B cell (primary cell): ENCODE measurements around the gene XIRP2. TPM values are rescaled to one million over a fixed set of nuclear protein-coding genes. Genes with fewer than 3 reads are reported as not detected.

Source experiments
- ATAC-seq: fragments of 200-7000 bp; cut with Tn5 transposase; one replicate; pipeline ENCODE4 v1.10.0; 2021; ENCODE audit warnings: low read depth, mild to moderate bottlenecking, moderate number of reproducible peaks, moderate library complexity
- CTCF ChIA-PET: fragments of 350-600 bp; sonication (Branson Sonifier 250); formaldehyde crosslinking; loops from one replicate; lab custom pipeline; 2021; ENCODE audit warnings: antibody characterized with exemption, inconsistent platforms; lab: Charles Lee
- POLR2A ChIA-PET: fragments of 350-600 bp; sonication (Branson Sonifier 250); formaldehyde crosslinking; loops from one replicate; lab custom pipeline; 2021; ENCODE audit warnings: antibody characterized with exemption; lab: Charles Lee
- DNase-seq: peaks from one replicate; pipeline ENCODE4 v3.0.0; 2013
- H2AFZ ChIP-seq: 2 replicates; pipeline ENCODE4 v1.6.1; 2012; ENCODE audit warnings: mild to moderate bottlenecking, low read depth, low read length; ENCODE audit not compliant: insufficient read depth, poor library complexity, severe bottlenecking
- H3K27ac ChIP-seq, 2 donors: 1 replicate in 1 of 2; 2 replicates in 1 of 2; pipeline ENCODE4 v1.5.1; 2012 to 2013; ENCODE audit warnings: low read length in 2 of 2, mild to moderate bottlenecking in 2 of 2, moderate library complexity in 1 of 2
- H3K27me3 ChIP-seq, 4 experiments: fragments of 200-600 bp in 1 of 4; sonication (generic) in 1 of 4; replicated peaks in 1 of 4; 1 replicate in 2 of 4; 2 replicates in 2 of 4; pipeline versions ENCODE4 v1.6.1 to v1.7.0; 2013 to 2016; ENCODE audit warnings: low read length in 3 of 4, mild to moderate bottlenecking in 2 of 4, mixed read lengths in 1 of 4, moderate library complexity in 1 of 4; ENCODE audit not compliant: insufficient read depth in 4 of 4, control insufficient read depth in 3 of 4; ENCODE audit errors: control extremely low read depth in 1 of 4
- H3K36me3 ChIP-seq, 2 experiments: replicated peaks in 1 of 2; 1 replicate in 1 of 2; 2 replicates in 1 of 2; pipeline versions ENCODE4 v1.6.1 to v1.7.1; 2013; ENCODE audit warnings: low read length in 1 of 2; ENCODE audit not compliant: insufficient read depth in 2 of 2, control insufficient read depth in 1 of 2; ENCODE audit errors: control extremely low read depth in 1 of 2, extremely low read depth in 1 of 2
- H3K4me1 ChIP-seq, 2 donors: fragments of 200-600 bp in 1 of 2; sonication (generic) in 1 of 2; 1 replicate in 1 of 2; 2 replicates in 1 of 2; pipeline versions ENCODE4 v1.5.1 to v1.6.1; 2013 to 2017; ENCODE audit warnings: low read length in 2 of 2; ENCODE audit not compliant: control insufficient read depth in 2 of 2, insufficient read depth in 2 of 2
- H3K4me2 ChIP-seq: replicated peaks from 2 replicates; pipeline ENCODE3; 2012; ENCODE audit warnings: mild to moderate bottlenecking, low read depth, low read length; ENCODE audit not compliant: poor library complexity, severe bottlenecking
- H3K4me3 ChIP-seq, 5 experiments: fragments of 200-600 bp in 1 of 5; sonication (generic) in 1 of 5; 1 replicate in 3 of 5; 2 replicates in 2 of 5; pipeline versions ENCODE4 v1.5.1 to v1.7.0; 2011 to 2016; ENCODE audit warnings: low read length in 4 of 5, mild to moderate bottlenecking in 4 of 5, low read depth in 2 of 5, control low read depth in 1 of 5, moderate library complexity in 1 of 5; ENCODE audit not compliant: insufficient read depth in 1 of 5; ENCODE audit errors: control extremely low read depth in 1 of 5, extremely low read depth in 1 of 5
- H3K79me2 ChIP-seq: fragments of 200-600 bp; sonication (generic); one replicate; pipeline ENCODE4 v1.6.0; 2016; ENCODE audit warnings: low read length; ENCODE audit not compliant: control insufficient read depth, insufficient read depth
- H3K9ac ChIP-seq: fragments of 200-600 bp; sonication (generic); 2 replicates; pipeline ENCODE4 v1.6.1; 2017; ENCODE audit warnings: mild to moderate bottlenecking, low read length, moderate library complexity
- H3K9me3 ChIP-seq, 3 donors: one replicate each; pipeline versions ENCODE4 v1.6.1 to v1.7.1; 2013; ENCODE audit warnings: low read length in 2 of 3; ENCODE audit not compliant: control insufficient read depth in 2 of 3, insufficient read depth in 1 of 3; ENCODE audit errors: control extremely low read depth in 1 of 3
- H4K20me1 ChIP-seq: 2 replicates; pipeline ENCODE4 v1.6.0; 2012; ENCODE audit warnings: mild to moderate bottlenecking, low read length; ENCODE audit not compliant: insufficient read depth, control insufficient read depth, poor library complexity, severe bottlenecking
- H3K27ac Mint-ChIP-seq: one replicate; pipeline ENCODE4 v1.8.0; 2021; ENCODE audit warnings: mixed read lengths
- H3K27me3 Mint-ChIP-seq: one replicate; pipeline ENCODE4 v1.8.0; 2021; ENCODE audit warnings: mixed read lengths
- H3K4me1 Mint-ChIP-seq: one replicate; pipeline ENCODE4 v1.8.0; 2021; ENCODE audit warnings: mixed read lengths
- H3K4me3 Mint-ChIP-seq: one replicate; pipeline ENCODE4 v1.8.0; 2021; ENCODE audit warnings: mixed read lengths
- H3K9me3 Mint-ChIP-seq: one replicate; pipeline ENCODE4 v1.8.0; 2022; ENCODE audit warnings: mixed read lengths; ENCODE audit not compliant: insufficient read depth
- EZH2 ChIP-seq: IDR thresholded peaks from 2 replicates; pipeline ENCODE4 v1.6.1; 2012; ENCODE audit warnings: borderline replicate concordance, low read depth, mild to moderate bottlenecking, moderate library complexity, low read length; ENCODE audit not compliant: insufficient read depth, poor library complexity, severe bottlenecking
- WGBS: methylation state at CpG from one replicate; pipeline ENCODE4 v1.1.5; 2013; ENCODE audit warnings: missing lambda C conversion rate; ENCODE audit not compliant: insufficient coverage; 5-methylcytosine and 5-hydroxymethylcytosine counted together
- intact Hi-C: fragments of 100-400 bp; cut with micrococcal nuclease; formaldehyde crosslinking; loops from one replicate; pipeline ENCODE4 v1.10.0; 2022
- polyA plus RNA-seq: library from polyadenylated mRNA; depleted of rRNA; stranded (reverse); fragments of >200 nt; gene quantifications from 2 replicates; pipeline ENCODE4 v1.2.3, GENCODE V29; 2012
- total RNA-seq, 2 donors: library from RNA; stranded (reverse); fragments of 120-200 nt in 1 of 2; gene quantifications; 1 replicate in 1 of 2; 2 replicates in 1 of 2; pipeline versions ENCODE4 v1.2.3 to v1.2.4, GENCODE V29; 2013 to 2022
- TF ChIP-seq, protein P1 (sequence below): fragments of 200-600 bp; IDR thresholded peaks from one replicate; pipeline ENCODE4 v1.8.0; 2022; ENCODE audit warnings: antibody characterized with exemption, mild to moderate bottlenecking

Gene XIRP2
- total and polyA plus RNA-seq, 2 donors (not counting 1 experiment from before 2014, with no cell fraction given) = not detected

DNA sequence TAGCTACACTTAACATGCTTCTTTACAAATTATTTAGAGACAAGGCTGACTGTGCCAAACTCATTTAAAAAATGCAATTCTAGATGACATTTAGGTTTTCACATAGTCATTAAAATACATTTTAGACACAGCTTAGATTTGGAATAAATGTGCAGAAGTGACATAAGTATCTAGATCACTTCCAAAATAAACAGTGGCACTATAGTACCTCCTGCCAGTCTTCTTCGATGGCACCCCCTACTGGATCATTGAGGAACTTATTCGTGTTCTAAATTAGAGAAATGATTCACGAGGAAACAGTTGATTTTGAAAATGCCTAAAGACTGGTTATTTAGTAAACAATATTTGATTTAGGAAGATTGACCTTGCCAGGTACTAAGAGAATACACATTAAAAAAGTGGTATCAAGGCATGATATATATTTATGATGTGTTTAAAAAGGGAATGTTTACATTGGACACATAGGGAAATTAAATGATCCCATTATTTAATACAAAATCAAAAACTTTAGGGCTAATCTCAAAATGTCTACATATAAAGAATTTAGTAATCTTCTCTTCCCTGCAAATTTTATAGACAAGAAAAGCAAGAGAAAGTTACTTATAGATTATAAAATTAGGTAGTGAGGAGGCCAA is 323.9 kb downstream of the XIRP2 start:
- Histone ChIP-seq H3K4me2 (no peak overlapping the region), H3K4me1 (no peaks in the 10 kb centered on the region), H3K27ac (no peak overlapping the region), H3K27me3 (no peaks in the 10 kb centered on the region), H3K36me3 (no peaks in the 10 kb centered on the region), H4K20me1 (no peaks in the 10 kb centered on the region), H3K9ac (no peak overlapping the region), H3K4me3 (no peak overlapping the region), H3K9me3 (no peaks in the 10 kb centered on the region), H2AFZ (no peak overlapping the region), H3K79me2 (no peaks in the 10 kb centered on the region)
- DNase-seq (peak; percentile 11), ATAC-seq (no peak)
- intact Hi-C loops = no loop called here
- H3K27ac Mint-ChIP-seq = no peak overlapping the region
- H3K9me3 Mint-ChIP-seq = no peaks in the 10 kb centered on the region
- POLR2A ChIA-PET = no interaction called here
- no peaks in the 10 kb centered on the region for H3K27me3 Mint-ChIP-seq
- TF ChIP-seq EZH2 = no peak
- TF ChIP-seq, protein P1, sequence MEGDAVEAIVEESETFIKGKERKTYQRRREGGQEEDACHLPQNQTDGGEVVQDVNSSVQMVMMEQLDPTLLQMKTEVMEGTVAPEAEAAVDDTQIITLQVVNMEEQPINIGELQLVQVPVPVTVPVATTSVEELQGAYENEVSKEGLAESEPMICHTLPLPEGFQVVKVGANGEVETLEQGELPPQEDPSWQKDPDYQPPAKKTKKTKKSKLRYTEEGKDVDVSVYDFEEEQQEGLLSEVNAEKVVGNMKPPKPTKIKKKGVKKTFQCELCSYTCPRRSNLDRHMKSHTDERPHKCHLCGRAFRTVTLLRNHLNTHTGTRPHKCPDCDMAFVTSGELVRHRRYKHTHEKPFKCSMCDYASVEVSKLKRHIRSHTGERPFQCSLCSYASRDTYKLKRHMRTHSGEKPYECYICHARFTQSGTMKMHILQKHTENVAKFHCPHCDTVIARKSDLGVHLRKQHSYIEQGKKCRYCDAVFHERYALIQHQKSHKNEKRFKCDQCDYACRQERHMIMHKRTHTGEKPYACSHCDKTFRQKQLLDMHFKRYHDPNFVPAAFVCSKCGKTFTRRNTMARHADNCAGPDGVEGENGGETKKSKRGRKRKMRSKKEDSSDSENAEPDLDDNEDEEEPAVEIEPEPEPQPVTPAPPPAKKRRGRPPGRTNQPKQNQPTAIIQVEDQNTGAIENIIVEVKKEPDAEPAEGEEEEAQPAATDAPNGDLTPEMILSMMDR = peak; percentile 62
- 0% methylated on average over 2 of the region's 3 CpGs for WGBS
- CTCF ChIA-PET = interaction anchor here (0.7 kb wide), 1 partner anchor 673 kb away, joined by 3 read pairs; no protein-coding TSS in a partner anchor
- no peaks in the 10 kb centered on the region for H3K4me1 Mint-ChIP-seq
- H3K4me3 Mint-ChIP-seq = no peak overlapping the region

DNA sequence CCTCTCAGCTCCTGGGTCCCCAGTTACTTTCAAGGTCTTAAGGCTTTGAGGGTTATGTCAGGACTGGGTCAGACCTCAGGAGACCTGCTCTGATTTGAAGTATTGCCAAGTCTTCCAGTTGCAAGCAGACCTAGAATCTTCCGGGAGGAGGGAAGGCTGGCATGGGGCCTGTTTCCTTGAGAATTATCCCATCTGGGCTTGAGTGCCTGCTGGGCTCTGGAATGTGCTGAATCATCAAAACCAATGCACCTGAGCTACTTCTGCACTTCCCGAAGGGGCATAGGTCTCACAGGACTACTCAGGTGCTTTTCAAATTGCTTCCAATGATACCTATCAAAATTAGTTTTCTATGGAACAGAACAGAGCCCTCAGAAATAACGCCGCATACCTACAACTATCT is 327.3 kb downstream of the XIRP2 start:
- Histone ChIP-seq H4K20me1 (no peaks in the 10 kb centered on the region), H2AFZ (no peak overlapping the region), H3K4me1 (no peaks in the 10 kb centered on the region), H3K4me2 (no peak overlapping the region), H3K27ac (no peak overlapping the region), H3K4me3 (no peak overlapping the region), H3K9ac (no peak overlapping the region), H3K36me3 (no peaks in the 10 kb centered on the region), H3K9me3 (no peaks in the 10 kb centered on the region), H3K79me2 (no peaks in the 10 kb centered on the region), H3K27me3 (no peaks in the 10 kb centered on the region)
- DNase-seq (no peak), ATAC-seq (no peak)
- intact Hi-C loops = no loop called here
- ChIA-PET POLR2A (no interaction called here), CTCF (no interaction called here)
- Mint-ChIP-seq H3K4me1 (no peaks in the 10 kb centered on the region), H3K9me3 (no peaks in the 10 kb centered on the region), H3K27ac (no peak overlapping the region), H3K4me3 (no peak overlapping the region), H3K27me3 (no peaks in the 10 kb centered on the region)
- no peak for TF ChIP-seq EZH2
- TF ChIP-seq, protein P1 = no peak
- WGBS = 91% methylated on average over 2 of the region's 4 CpGs
